Progenitor cell of endocrine pancreas (in vitro differentiated cells): Measurements from ENCODE around the gene H2AZ2. TPM values are rescaled to one million over a fixed set of nuclear protein-coding genes. Genes with fewer than 3 reads are reported as not detected.

Experiments
- DNase-seq: peaks from one replicate; pipeline ENCODE4 v3.0.0; 2021; ENCODE audit warnings: low spot score; ENCODE audit not compliant: unreplicated experiment
- H3K27ac Mint-ChIP-seq: 2 replicates; pipeline ENCODE4 v1.8.0; 2021; ENCODE audit warnings: mild to moderate bottlenecking, moderate library complexity, mixed read lengths
- H3K27me3 Mint-ChIP-seq: 2 replicates; pipeline ENCODE4 v1.8.0; 2021; ENCODE audit warnings: mixed read lengths
- H3K36me3 Mint-ChIP-seq: 2 replicates; pipeline ENCODE4 v1.8.0; 2022; ENCODE audit warnings: mixed read lengths; ENCODE audit not compliant: insufficient read depth
- H3K4me1 Mint-ChIP-seq: 2 replicates; pipeline ENCODE4 v1.8.0; 2021; ENCODE audit warnings: low read depth, mixed read lengths
- H3K4me3 Mint-ChIP-seq: 2 replicates; pipeline ENCODE4 v1.8.0; 2021; ENCODE audit warnings: low read depth, mild to moderate bottlenecking, moderate library complexity, mixed read lengths
- H3K9me3 Mint-ChIP-seq: 2 replicates; pipeline ENCODE4 v1.8.0; 2021; ENCODE audit warnings: low read depth, mixed read lengths
- CTCF ChIP-seq: fragments of 200-600 bp; sonication (generic); IDR thresholded peaks from one replicate; pipeline ENCODE4 v1.5.0; 2021; ENCODE audit warnings: antibody characterized with exemption, mild to moderate bottlenecking; ENCODE audit not compliant: unreplicated experiment
- total RNA-seq: library from RNA; stranded (reverse); gene quantifications from 2 replicates; pipeline ENCODE4 v1.2.1, GENCODE V29; 2021

The H2AZ2 gene
- total RNA-seq, 1 donor from 2014 or later = 244 TPM

DNA sequence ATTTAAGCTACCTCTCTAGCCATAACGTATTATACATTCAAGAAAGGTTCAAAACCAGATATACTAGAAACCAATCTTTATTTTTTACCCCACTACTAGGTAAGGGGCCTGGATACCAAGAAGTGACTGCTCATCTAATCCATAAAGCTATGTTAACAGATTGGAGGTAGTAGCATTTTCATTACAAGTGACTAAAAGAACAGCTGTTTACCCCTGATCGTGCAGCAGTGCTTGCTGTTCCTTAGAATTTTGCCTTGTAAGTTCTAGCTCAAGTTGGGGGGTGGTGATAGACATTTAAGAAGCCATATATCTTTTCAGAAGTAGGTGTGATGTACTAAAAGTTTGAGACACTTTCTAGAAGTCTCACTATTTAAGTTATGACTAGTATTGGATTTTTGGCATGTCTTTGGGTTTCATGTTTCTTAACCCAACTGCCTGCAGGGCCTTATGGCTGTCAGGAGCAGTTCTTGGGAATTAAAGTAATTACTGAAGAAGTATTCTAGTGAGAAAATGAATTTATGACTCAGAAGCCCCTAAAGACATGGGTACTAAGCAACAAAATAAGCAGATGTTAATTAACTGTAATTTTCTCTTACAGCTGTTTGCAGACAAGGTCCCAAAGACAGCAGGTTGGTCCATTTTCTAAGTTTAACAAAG is 49.1 kb downstream of the H2AZ2 start:
- Mint-ChIP-seq H3K27me3 (no peaks in the 10 kb centered on the region), H3K36me3 (peaks cover 29% of the 10 kb centered on the region), H3K27ac (peak overlapping the region; percentile 74), H3K4me3 (peak overlapping the region; percentile 90), H3K4me1 (peaks cover 13% of the 10 kb centered on the region), H3K9me3 (no peaks in the 10 kb centered on the region)
- no peak for TF ChIP-seq CTCF
- no peak for DNase-seq

DNA sequence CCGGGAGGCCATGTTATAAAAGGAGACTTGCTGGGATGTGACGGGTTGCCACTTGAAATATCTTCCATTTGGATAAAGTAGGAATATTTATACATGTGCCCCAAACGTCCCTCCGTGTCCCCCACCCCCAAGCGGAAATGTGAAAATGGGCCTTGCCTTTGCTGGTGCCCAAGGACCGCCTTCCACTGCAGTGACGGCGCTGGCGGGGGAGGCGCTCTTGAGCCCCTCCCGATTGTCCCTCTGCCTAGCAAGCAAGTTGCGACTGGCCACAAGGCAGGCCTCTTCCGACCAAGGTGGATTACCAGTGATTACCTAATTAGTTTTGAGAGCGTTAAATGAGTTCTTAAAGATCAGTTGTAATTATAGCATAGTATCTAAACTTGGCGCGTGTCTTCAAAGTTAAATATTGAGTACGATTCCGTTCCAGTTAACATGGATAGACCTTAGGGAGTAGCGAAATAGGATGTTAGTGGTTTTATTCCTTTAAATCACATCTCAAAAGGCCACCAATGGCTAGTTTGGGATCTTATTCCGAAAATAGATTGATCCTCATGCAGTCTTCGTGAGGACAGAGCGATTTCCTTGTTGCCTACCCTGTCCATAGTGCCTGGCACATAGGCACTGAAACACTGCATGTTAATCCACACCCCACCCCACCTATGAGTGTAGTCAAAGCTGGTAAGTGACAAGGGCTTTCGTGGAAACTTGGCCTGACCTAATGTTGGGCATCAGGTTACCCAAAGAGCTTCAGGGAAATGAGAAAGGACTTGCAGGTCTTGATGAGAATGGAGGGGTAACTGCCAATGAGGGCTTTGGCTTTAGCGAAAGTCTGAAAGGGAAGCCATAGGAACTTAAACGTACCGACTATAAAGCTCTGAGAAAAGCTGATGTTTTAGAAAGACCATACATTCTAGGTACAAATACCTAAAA is 50.3 kb downstream of the H2AZ2 start:
- Mint-ChIP-seq H3K9me3 (no peaks in the 10 kb centered on the region), H3K27ac (peak overlapping the region; percentile 97), H3K4me1 (peaks cover 13% of the 10 kb centered on the region), H3K27me3 (no peaks in the 10 kb centered on the region), H3K4me3 (peak overlapping the region; percentile 90), H3K36me3 (peaks cover 25% of the 10 kb centered on the region)
- TF ChIP-seq CTCF = peak; percentile 61
- DNase-seq = peak; percentile 64

GRCh38 chr7:44796504-44797328 is 51.2 kb downstream of the H2AZ2 start, which contains the start of gene PPIA:
TSS of gene PPIA (plus strand) at chr7:44796681. CDS start at chr7:44796725, 44 bp downstream.
- peak within 1 kb of the TSS; percentile 97 for H3K27ac Mint-ChIP-seq
- H3K27me3 Mint-ChIP-seq = no peaks in the 10 kb centered on the region
- H3K36me3 Mint-ChIP-seq = peaks cover 23% of the 10 kb centered on the region
- H3K4me3 Mint-ChIP-seq = peak within 1 kb of the TSS; percentile 90
- TF ChIP-seq CTCF = no peak
- H3K9me3 Mint-ChIP-seq = no peaks in the 10 kb centered on the region
- H3K4me1 Mint-ChIP-seq = peaks cover 13% of the 10 kb centered on the region
- peak; percentile 97 for DNase-seq

- TF ChIP-seq CTCF = no peak
- no peak for DNase-seq
- Mint-ChIP-seq H3K4me3 (peak overlapping the region; percentile 90), H3K9me3 (no peaks in the 10 kb centered on the region), H3K36me3 (peaks cover 16% of the 10 kb centered on the region), H3K27ac (peak overlapping the region; percentile 97), H3K4me1 (peaks cover 13% of the 10 kb centered on the region), H3K27me3 (no peaks in the 10 kb centered on the region)
Measured at GRCh38 chr7:44796034-44796503, 51.8 kb downstream of the H2AZ2 start.
